HepG2 (cell line): ENCODE results near the gene ENPP4. TPM values are rescaled to one million over a fixed set of nuclear protein-coding genes. Genes with fewer than 3 reads are reported as not detected.

Source experiments
- CCAR2 ChIP-seq: fragments of 200-400 bp; formaldehyde crosslinking; optimal IDR thresholded peaks from 2 replicates; pipeline ENCODE3; 2018; ENCODE audit warnings: low read depth, mild to moderate bottlenecking, low read length, moderate library complexity
- GTF2F1 ChIP-seq: fragments of 150-350 bp; IDR thresholded peaks from 2 replicates; pipeline ENCODE4 v1.6.1; 2014; ENCODE audit warnings: low read length
- IKZF1 ChIP-seq: fragments of 450-650 bp; IDR thresholded peaks from 2 replicates; pipeline ENCODE4 v1.7.1; 2016
- KAT7 ChIP-seq: IDR thresholded peaks from 2 replicates; pipeline ENCODE4 v1.6.1; 2018; ENCODE audit warnings: borderline replicate concordance, missing compliant biosample characterization
- NFIC ChIP-seq: IDR thresholded peaks from 2 replicates; pipeline ENCODE4 v1.6.1; 2012; ENCODE audit warnings: mild to moderate bottlenecking, low read length, inconsistent platforms
- ZKSCAN5 ChIP-seq: sonication (generic); formaldehyde crosslinking; IDR thresholded peaks from 2 replicates; pipeline ENCODE4 v1.5.1; 2020; ENCODE audit warnings: mild to moderate bottlenecking, missing genetic modification reagents
- ZNF160 ChIP-seq: sonication (generic); formaldehyde crosslinking; IDR thresholded peaks from 2 replicates; pipeline ENCODE4 v1.8.0; 2022; ENCODE audit warnings: mild to moderate bottlenecking, inconsistent platforms, missing genetic modification reagents
- polyA plus RNA-seq, 8 experiments: library from polyadenylated mRNA; depleted of rRNA in 3 of 8; stranded (reverse) in 7 of 8; unstranded in 1 of 8; fragments of >200 nt; fragmentation: Illumina TruSeq in 4 of 8; extraction: Trizol in 4 of 8; gene quantifications; 2 replicates each; pipeline versions ENCODE4 v1.2.1 to v1.2.3, GENCODE V29; 2011 to 2016; ENCODE audit warnings: low read depth in 4 of 8, missing spikeins in 1 of 8, mixed read lengths in 1 of 8; ENCODE audit not compliant: insufficient read depth in 1 of 8
- total RNA-seq, 5 experiments: library from RNA; depleted of rRNA; stranded (reverse); fragments of >200 nt; fragmentation: Illumina TruSeq; extraction: Trizol; gene quantifications; 2 replicates each; pipeline ENCODE4 v1.2.3, GENCODE V29; 2016; ENCODE audit warnings: low read depth in 1 of 5
- TF ChIP-seq, protein P1 (sequence below): sonication (generic); formaldehyde crosslinking; IDR thresholded peaks from 2 replicates; pipeline ENCODE4 v1.4.0; 2020; ENCODE audit warnings: missing genetic modification reagents
- TF ChIP-seq, protein P2 (sequence below): sonication (generic); formaldehyde crosslinking; IDR thresholded peaks from 2 replicates; pipeline ENCODE4 v1.5.1; 2020; ENCODE audit warnings: mild to moderate bottlenecking, missing genetic modification reagents, moderate library complexity

The ENPP4 gene
- total and polyA plus RNA-seq, 2 of the 13 experiments (the other 11 are each of a cell fraction or from before 2014, with no cell fraction given): 0.04 to 0.38 TPM

DNA sequence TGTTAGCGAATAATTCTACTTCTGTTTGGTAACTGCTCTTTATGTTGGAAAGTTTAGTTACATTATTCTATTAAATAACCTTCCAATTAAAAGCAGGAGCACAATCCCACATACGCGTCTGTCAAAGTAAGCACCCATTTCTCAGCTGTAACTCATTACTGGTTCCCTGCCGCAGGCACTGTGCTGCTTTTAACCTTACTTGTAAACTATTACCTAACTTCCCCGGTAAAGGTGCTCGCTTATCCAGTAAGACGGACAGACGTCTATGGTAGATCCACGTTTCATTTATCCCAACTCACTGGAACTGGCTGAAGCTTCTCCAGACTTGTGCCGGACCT lies 529 bp upstream of the ENPP4 start (continued):
- TF ChIP-seq KAT7 (CRISPR knock-in tag) (no peak), NFIC (no peak), GTF2F1 (no peak), IKZF1 (no peak), ZKSCAN5 (CRISPR knock-in tag) (no peak), ZNF160 (CRISPR knock-in tag) (no peak), CCAR2 (no peak)
- TF ChIP-seq, protein P1, sequence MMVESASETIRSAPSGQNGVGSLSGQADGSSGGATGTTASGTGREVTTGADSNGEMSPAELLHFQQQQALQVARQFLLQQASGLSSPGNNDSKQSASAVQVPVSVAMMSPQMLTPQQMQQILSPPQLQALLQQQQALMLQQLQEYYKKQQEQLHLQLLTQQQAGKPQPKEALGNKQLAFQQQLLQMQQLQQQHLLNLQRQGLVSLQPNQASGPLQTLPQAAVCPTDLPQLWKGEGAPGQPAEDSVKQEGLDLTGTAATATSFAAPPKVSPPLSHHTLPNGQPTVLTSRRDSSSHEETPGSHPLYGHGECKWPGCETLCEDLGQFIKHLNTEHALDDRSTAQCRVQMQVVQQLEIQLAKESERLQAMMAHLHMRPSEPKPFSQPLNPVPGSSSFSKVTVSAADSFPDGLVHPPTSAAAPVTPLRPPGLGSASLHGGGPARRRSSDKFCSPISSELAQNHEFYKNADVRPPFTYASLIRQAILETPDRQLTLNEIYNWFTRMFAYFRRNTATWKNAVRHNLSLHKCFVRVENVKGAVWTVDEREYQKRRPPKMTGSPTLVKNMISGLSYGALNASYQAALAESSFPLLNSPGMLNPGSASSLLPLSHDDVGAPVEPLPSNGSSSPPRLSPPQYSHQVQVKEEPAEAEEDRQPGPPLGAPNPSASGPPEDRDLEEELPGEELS (CRISPR knock-in tag): no peak
- TF ChIP-seq, protein P2, sequence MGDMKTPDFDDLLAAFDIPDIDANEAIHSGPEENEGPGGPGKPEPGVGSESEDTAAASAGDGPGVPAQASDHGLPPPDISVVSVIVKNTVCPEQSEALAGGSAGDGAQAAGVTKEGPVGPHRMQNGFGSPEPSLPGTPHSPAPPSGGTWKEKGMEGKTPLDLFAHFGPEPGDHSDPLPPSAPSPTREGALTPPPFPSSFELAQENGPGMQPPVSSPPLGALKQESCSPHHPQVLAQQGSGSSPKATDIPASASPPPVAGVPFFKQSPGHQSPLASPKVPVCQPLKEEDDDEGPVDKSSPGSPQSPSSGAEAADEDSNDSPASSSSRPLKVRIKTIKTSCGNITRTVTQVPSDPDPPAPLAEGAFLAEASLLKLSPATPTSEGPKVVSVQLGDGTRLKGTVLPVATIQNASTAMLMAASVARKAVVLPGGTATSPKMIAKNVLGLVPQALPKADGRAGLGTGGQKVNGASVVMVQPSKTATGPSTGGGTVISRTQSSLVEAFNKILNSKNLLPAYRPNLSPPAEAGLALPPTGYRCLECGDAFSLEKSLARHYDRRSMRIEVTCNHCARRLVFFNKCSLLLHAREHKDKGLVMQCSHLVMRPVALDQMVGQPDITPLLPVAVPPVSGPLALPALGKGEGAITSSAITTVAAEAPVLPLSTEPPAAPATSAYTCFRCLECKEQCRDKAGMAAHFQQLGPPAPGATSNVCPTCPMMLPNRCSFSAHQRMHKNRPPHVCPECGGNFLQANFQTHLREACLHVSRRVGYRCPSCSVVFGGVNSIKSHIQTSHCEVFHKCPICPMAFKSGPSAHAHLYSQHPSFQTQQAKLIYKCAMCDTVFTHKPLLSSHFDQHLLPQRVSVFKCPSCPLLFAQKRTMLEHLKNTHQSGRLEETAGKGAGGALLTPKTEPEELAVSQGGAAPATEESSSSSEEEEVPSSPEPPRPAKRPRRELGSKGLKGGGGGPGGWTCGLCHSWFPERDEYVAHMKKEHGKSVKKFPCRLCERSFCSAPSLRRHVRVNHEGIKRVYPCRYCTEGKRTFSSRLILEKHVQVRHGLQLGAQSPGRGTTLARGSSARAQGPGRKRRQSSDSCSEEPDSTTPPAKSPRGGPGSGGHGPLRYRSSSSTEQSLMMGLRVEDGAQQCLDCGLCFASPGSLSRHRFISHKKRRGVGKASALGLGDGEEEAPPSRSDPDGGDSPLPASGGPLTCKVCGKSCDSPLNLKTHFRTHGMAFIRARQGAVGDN (CRISPR knock-in tag): no peak
